NCI-H748 treated with DMSO at 0.1 percent for 48 hours (cell line): ENCODE results near the gene PLEKHH2.
"Not testable (repeated sequence)": the region's sequence is repeated elsewhere in the genome, so short reads cannot be mapped to it uniquely, and the experiment has no call there.

Experiments used
- DNase-seq: peaks from one replicate; lab custom pipeline; 2025; lab: John Stamatoyannopoulos, UW

The PLEKHH2 gene

DNA sequence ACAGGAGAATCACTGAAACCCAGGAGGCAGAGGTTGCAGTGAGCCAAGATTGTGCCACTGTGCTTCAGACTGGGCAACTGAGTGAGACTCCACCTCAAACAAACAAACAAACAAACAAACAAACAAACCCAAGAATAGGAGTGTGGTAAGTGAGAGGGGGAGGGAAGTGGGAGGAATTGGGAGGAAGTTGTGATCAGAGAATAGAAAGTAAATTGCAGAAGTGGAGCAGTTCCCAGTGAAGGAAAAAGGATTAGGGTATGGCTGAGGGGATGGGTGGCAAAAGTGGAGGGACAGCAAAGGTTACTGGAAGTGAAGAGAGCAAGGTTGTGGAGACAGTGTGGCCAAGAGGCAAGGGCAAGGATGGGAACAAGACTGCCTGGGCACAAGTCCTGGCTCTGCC is 80.3 kb downstream of the PLEKHH2 start:
- no peak for DNase-seq

DNA sequence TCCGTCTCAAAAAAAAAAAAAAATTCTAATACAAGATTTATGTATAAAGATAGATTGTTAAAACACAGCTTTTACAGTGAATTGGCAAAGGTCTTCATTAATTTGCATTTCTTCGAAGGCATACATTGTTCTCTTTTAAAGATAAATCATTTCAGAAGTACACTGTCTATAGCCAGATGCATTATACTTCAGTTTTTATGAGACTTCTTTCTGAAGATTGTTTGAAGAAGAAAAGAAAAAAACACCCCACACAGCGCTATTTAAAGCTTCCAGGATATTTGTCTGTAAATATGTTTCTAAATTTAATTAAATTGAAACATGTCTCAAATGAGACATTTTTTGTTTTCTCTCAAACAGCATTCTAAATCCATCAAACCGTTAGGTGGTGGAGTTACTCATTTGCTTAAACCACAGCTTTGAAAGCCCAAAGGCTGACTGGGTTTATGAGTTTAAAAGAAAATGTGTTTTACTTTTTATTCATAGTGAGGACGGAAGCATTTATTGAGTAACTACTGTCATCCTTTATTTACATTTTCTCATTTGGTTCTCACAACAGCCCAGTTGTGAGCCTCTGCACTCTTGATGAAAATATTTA is 81.6 kb downstream of the PLEKHH2 start:
- DNase-seq: no peak

- no peak for DNase-seq
Measured at GRCh38 chr2:43724728-43725526, 87.9 kb downstream of the PLEKHH2 start.

DNA sequence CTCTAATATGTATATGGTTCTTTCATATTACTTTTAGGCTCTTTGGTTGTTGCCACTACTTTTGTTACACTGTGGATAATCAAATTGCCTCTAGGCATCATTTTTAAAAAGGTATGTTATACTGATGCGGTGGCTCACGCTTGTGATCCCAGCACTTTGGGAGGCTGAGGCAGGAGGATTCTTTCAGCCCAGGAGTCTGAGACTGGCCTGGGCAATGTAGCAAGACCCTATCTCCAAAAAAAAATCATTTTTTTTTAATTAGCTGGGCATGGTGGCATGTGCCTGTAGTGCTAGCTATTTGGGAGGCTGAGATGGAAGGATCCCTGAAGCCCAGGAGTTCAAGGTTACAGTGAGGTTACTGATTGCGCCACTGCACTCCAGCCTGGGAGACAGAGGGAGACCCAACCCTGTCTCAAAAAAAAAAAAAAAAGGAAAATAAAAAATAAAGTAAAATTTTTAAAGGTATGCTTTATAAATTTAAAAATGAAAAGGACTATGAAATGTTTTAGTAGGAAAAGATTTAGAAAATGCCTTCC is 88.7 kb downstream of the PLEKHH2 start:
- no peak for DNase-seq

DNA sequence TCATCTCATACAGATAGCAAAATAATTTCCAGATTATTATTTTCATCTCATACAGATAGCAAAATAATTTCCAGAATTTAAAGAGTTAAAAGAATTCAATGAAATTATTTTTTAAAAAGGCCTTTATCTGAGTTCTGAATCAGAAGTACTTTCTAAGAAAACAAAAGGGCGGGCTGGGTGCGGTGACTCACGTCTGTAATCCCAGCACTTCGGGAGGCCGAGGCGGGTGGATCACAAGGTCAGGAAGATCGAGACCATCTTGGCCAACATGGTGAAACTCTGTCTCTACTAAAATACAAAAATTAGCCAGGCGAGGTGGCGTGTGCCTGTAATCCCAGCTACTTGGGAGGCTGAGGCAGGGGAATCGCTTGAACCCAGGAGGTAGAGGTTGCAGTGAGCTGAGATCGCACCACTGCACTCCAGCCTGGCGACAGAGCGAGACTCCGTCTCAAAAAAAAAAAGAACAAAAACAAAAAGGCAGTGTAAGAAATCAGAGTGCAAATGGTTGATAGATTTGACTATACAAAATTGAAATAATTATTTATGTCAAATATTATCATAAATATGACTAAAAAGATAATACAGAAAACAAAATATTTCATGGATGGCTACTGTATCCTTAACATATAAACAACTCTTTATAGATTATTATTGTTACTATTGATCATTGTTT is 90.0 kb downstream of the PLEKHH2 start:
- not testable (repeated sequence) for DNase-seq

GRCh38 chr2:43727634-43728014 is 90.6 kb downstream of the PLEKHH2 start:
- no peak for DNase-seq

GRCh38 chr2:43729491-43730174 is 92.6 kb downstream of the PLEKHH2 start:
- DNase-seq: no peak

GRCh38 chr2:43731211-43731610 is 94.2 kb downstream of the PLEKHH2 start:
- no peak for DNase-seq

DNA sequence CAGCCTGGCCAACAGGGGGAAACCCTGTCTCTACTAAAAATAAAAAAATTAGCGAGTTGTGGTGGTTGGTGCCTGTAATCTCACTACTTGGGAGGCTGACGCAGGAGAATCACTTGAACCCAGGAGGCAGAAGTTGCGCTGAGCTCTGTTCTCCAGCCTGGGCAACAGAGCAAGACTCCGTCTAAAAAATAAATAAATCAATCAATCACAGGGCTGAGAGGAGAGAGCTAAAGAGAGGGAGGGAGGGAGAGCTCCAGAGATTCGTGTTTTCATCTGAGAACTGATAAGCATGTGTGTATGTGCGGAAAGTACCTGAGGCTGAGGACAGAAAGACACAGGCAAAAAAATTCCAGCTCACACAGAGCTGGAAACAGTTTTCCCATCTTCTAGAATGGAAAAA is 99.6 kb downstream of the PLEKHH2 start:
- no peak for DNase-seq

- no peak for DNase-seq
Measured at GRCh38 chr2:43737097-43737854, 100.2 kb downstream of the PLEKHH2 start.

- DNase-seq: no peak
Measured at GRCh38 chr2:43737855-43738254, 100.8 kb downstream of the PLEKHH2 start.

- no peak for DNase-seq
Measured at GRCh38 chr2:43738257-43738656, 101.2 kb downstream of the PLEKHH2 start.

- DNase-seq: no peak
Measured at GRCh38 chr2:43743706-43744105, 106.6 kb downstream of the PLEKHH2 start.

- no peak for DNase-seq
Measured at GRCh38 chr2:43745457-43745856, 108.4 kb downstream of the PLEKHH2 start.

DNA sequence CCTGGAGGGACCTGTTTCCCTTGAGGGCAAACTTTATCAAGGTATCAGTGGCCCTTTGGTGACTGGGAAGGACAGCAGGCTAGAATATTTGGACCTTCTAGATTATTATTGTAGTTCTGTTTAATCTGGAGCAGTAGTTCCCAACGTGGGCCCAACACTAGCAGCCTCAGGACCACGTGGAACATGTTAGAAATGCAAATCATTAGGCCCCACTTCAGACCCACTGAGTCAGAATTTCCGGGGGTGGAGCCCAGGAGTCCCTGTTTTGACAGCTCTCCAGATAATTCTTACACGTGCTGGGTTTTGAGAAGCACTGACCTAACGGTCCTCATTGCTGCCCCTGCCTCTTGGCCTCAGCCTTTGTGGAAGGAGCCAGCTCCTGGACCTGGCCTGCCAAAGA is 111.3 kb downstream of the PLEKHH2 start:
- DNase-seq: no peak

DNA sequence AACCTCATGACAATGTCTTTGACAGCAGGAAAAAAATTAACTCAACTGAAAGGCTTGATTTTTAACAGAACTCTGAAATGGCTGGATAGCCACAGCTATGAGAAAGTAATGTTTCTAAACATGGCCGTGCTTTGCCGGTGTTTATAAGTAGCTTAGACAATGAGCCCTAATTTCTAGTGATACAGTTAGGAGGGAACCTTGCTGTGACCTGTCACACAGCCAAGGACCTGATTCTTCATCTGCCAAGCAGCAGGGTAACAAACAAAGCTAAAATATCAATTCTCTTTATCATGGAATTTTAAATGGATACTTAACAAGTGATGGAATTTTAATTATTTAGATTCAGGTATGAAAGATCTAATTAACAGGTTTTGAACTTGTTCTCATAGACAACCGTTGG is 112.5 kb downstream of the PLEKHH2 start:
- no peak for DNase-seq

DNA sequence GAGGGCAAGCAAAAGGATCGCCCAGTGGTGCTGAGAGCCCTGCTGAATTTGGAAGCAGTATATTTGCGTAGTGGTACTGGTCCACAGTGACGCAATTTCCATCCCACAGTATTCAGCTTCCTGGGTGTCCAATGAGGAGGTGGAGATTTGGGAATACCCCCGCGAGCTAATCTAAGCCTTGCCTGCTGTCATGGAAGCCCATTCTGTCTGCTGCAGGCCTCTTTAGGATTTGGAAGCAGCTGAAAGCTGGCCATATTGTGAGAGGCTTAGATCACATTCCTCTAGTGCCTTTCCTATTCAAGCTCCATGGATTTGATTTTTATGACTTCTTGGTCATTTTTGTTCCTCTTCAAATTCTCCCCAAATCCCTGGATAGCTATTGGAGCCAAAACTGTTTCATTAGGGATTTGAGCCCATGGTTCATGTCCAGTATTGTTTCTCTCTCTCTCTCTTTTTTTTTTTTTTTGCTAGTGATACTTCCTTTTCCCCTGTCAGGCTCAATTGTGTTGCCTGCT is 114.5 kb downstream of the PLEKHH2 start:
- DNase-seq: no peak

DNA sequence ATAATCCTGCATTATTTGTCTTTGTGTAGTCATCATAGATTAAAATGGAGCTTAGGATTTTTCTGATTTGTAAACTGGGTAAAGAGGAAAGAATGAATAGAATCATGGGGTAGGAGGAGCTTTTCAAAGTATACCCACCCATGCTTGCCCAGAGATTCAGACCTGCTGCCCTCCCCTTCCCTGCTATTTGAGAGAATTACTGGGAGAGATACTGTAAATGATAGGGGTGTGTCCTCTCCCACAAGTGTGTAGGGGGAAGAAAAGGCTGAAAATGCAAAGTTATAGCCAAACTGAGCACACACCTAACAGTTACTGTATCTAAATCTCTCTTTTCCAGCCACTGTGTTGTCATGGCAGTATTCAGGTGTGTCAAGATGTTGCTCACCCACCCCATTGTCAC is 115.2 kb downstream of the PLEKHH2 start:
- no peak for DNase-seq

DNA sequence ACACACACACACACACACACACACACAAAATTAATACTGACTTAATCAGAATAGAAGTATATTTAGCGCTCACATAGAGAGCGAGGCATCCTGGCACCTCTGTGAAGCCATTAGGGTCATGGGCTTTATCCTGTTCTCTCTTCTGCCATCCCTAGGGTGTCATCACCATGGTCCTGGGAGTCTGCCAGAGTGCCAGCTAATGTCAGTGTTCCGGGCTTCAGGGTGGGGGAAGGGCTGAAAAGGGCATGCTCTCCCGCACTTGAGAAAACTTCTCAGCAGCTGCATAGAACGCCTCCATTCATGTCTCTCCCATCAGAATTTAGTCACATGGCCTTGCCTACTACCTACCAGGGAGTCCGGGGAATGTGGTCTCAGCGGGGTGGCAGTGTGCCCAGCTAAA is 117.1 kb downstream of the PLEKHH2 start:
- no peak for DNase-seq

- DNase-seq: no peak
Measured at GRCh38 chr2:43758739-43759138, 121.7 kb downstream of the PLEKHH2 start.

GRCh38 chr2:43759195-43759594 is 122.1 kb downstream of the PLEKHH2 start:
- DNase-seq: no peak
